GM12873 (cell line): ENCODE results near the gene SSBP2.

ENCODE experiments used
- CTCF ChIP-seq: IDR thresholded peaks from 2 replicates; pipeline ENCODE4 v1.5.1; 2012; ENCODE audit warnings: low read depth, mild to moderate bottlenecking, moderate library complexity, low read length, control low read depth; ENCODE audit not compliant: insufficient read depth; ENCODE audit errors: missing control alignments

The SSBP2 gene

DNA sequence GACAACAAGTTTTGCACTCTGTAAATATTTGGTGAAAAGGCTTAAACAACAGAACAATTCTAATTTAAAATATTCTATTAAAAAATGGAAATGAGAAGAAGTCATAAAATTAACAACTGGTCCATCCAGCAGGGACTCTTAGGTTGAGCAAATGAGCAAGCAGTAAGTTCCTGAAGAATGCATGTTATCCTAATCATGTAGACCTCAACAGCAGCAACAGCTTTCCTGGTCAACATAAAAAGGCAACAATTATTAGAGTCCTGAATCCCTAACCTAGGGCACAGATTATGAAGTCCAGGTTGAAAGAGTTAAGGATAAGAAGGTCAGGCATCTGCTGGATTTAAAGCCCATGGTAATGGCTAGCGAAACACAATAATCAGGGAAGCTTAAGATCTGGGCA lies 120.9 kb downstream of the SSBP2 start:
- TF ChIP-seq CTCF: no peak

DNA sequence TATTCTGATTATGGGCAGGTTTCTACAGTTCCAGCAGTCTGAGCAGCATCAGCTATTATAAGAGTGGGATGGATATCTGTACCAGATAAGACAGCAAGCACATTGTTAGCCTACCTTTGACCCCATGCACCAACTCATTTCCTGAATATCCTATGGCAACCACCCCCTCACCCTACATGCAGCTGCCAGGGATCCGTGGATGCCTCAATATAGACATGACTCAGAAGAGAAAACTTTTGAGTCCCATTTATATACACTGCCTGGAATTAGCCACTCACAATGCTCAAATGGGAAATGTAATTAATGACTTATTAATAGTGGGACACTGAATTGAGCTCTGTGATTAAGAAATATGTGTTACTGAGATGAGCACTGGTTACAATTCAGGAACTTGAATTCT lies 124.4 kb downstream of the SSBP2 start:
- TF ChIP-seq CTCF: no peak

- TF ChIP-seq CTCF: no peak
These were observed 141.0 kb downstream of the SSBP2 start for GRCh38 chr5:81609810-81610375.

DNA sequence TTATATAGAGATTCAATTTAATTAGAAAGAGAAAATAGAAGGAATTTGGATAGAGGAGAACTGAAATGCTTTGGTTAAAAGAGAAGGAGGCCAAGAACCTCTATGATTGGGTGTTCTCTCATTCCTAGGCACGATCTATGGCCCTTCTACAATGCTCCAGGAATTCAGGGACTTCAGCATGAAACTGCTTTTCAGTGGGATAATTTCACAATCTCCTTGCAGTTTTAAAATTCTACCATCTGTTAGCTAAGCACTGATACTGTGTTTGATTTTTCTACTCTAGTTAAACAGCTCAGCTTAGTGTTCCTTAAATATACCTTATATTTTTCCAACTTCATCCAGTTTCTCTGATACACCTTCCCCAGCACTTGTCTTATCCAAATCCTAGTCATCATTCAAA lies 141.9 kb downstream of the SSBP2 start:
- no peak for TF ChIP-seq CTCF

- no peak for TF ChIP-seq CTCF
These were observed 143.2 kb downstream of the SSBP2 start for GRCh38 chr5:81607693-81608092.

DNA sequence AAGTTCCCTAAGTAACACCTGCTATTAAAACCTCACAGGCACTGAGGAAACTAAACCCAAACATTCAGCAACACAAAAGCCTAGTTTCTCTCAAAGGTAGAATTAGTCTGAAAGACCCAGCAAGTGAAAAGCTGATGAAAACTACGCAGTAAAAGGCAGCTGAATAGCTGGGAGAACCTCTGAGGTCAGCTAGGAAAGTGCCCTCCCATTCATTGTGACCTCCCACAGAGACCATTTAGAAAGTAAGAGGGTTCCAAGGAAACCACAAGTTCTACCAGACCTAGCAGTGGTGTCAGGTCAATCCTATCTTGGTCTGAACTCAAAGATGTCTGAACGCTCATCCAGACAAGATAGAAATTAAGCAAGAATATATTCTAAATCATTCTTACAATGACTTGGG lies 144.7 kb downstream of the SSBP2 start:
- no peak for TF ChIP-seq CTCF

DNA sequence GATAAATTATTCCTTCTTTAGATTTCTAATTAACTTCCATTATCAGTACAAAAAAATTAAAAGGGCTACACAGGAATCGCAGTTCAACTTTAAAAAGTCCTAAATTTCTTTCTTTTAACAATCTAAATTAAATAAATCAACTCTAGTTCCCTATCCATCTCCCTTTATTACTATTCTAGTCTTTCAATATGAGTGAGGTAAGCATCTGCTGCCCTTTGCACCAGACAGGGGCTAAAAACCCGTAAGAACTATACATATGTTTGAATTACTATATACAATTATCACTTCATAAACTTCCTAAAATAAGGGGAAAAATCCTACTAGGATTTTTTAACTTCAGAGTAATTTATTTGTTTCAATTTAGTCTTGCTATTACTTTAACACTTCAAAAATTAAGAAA lies 145.6 kb downstream of the SSBP2 start:
- TF ChIP-seq CTCF: no peak

GRCh38 chr5:81604193-81604592 lies 146.7 kb downstream of the SSBP2 start:
- TF ChIP-seq CTCF: no peak
